GM21723 (cell line): ENCODE results near the gene SEPTIN8.
A peak's percentile ranks its signal among the peaks of the same experiment; 100 is the strongest.

ENCODE experiments used
- ATAC-seq: cut with Tn5 transposase; IDR thresholded peaks from one replicate; pipeline ENCODE4 v1.9.1; 2021; ENCODE audit warnings: mild to moderate bottlenecking, moderate library complexity; ENCODE audit not compliant: unreplicated experiment

Gene SEPTIN8

GRCh38 chr5:132785365-132785764 lies 8.3 kb upstream of the SEPTIN8 start:
- no peak for ATAC-seq

DNA sequence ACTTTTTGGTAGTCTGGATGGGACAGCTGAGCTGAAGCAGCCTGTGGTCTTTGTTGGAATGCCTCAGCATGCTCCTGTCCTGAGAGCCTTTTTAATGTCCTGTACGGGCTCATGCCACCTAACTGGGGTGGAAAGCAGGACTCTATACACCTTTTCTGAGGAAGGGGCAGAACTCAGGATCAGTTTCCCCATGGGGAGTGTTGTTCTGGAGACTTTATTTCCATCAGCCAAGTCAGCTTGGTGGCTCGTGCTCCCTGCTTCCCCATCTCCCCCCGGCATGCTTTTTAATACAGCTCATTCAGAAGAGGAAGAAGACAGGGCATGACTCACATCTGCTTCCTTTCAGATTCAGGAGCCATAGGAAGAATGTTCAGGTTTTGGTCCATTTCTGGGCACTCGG lies 5.1 kb upstream of the SEPTIN8 start:
- ATAC-seq = no peak

- no peak for ATAC-seq
Observed at GRCh38 chr5:132781029-132781428, 4.0 kb upstream of the SEPTIN8 start.

GRCh38 chr5:132780577-132780976 lies 3.5 kb upstream of the SEPTIN8 start:
- no peak for ATAC-seq

DNA sequence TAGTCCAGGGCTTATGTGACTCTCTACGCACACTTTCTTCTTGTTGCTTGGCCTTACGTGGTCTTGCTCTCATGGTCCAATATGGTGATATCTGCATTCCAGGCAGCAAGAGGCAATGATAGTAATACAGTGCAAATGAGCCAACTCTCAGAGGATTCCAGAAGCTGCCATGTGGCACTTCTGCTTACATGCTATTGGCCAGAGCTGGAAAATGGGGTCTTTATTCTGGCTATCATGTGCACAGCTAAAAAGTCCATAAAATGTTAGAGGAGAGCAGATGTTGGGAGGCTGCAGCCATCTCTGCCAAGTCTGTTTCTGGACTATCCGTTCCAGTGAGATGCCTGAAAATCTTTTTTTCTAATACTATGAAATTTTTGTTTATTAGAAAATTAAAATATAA lies 2.9 kb upstream of the SEPTIN8 start:
- no peak for ATAC-seq

- no peak for ATAC-seq
Observed at GRCh38 chr5:132778856-132779255, 1.8 kb upstream of the SEPTIN8 start.

DNA sequence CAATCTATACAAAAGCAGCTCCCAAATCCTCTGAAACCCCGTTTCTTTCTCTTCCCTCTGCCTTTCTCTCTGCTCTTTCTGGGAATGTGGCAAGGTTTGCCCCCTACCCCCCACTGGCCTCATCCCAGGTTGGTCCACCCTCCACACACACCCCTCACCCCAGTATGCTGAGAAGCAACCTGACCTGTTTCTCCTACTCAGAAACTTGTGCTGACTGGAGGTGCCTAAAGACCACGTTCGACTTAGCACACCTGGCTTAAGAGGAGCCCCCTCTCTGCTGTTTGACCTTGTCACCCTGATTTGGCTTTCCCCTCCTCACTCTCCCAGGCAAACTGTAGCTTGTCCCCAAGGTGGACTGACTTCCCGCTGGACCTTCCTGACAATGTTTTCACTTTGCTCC lies 1.1 kb upstream of the SEPTIN8 start:
- ATAC-seq = no peak

GRCh38 chr5:132776938-132777208 lies 166 bp downstream of the SEPTIN8 start:
- no peak for ATAC-seq

DNA sequence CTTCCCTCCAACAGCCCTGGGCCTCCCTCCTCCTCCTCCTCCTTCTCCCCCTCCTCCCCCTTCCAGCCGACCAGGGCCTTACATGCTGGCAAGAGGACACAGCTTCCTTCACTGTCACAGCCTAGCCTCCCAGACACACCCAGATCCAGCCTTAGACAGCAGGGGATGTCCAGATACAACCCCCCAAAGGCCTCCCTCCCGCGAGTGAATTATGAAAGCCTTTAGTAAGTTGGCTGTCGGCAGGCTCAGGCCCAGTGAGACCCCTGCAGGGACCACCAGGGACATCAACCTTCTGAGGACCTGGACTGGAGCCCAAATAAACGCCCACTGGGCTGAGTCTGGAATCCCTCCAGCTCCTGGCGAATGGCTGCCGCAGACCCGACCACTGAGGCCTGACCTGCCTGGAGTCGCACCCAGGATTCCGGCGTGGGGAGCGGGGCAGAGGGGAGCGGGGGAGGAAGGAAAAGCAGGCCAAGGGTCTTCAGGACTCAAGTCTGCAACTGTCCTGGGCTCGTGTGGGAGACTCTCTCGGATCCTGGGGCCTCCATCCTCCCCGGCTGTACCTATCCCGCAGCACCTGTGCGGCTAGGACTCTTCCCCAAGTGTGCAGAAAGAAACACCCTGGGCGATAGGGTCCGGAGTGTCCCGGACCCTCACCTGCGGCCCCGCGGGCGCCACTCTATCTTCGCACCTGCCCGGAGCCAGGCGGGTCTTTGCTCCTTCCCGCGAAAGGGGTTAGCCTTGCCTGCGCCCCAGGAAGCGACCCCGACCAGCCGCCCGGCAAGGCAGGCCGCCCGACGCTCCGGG lies 705 bp downstream of the SEPTIN8 start:
- peak; percentile 21 for ATAC-seq

DNA sequence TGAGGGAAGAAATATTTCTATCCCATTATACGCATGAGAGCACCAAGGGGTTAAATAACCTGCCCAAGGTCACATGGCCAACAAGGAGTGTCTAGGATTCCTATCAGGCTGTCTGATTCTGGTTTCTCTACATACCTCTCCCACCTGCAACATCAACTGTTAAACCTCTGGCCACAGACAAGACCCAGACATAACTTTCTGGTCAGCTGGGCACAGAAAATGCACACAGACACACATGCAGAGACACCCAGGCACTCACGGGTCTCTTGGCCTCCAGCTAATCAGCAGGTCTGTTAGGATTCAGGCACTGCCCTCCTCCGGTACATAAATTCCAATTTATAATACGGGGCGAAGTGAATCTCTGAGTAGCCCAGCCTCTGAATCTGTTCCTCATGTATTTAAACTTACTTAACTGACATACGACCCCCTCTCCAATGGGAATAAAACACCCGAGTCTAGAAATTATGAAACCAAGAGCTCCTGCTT lies 1.5 kb downstream of the SEPTIN8 start:
- ATAC-seq = no peak

- ATAC-seq = no peak
Observed at GRCh38 chr5:132774896-132775295, 2.1 kb downstream of the SEPTIN8 start.

DNA sequence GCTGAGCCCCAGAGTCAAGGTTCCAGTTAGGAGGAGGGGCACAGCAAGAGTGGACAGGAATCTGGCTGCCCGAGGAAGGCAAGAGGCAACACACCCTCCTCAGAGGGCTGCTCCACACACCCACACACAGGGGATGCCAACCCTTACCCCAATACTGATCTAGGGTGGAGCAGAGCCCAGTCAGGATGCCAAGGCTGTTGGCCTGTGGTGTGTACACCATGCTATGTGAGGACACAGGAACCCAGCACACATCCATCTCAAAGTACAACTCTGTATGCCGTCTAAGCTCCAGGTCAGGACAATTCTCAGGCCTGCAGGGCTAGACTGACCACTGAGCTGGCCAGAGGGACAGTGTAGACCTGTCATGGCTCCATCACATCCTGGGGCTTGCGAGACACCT lies 2.6 kb downstream of the SEPTIN8 start:
- no peak for ATAC-seq

DNA sequence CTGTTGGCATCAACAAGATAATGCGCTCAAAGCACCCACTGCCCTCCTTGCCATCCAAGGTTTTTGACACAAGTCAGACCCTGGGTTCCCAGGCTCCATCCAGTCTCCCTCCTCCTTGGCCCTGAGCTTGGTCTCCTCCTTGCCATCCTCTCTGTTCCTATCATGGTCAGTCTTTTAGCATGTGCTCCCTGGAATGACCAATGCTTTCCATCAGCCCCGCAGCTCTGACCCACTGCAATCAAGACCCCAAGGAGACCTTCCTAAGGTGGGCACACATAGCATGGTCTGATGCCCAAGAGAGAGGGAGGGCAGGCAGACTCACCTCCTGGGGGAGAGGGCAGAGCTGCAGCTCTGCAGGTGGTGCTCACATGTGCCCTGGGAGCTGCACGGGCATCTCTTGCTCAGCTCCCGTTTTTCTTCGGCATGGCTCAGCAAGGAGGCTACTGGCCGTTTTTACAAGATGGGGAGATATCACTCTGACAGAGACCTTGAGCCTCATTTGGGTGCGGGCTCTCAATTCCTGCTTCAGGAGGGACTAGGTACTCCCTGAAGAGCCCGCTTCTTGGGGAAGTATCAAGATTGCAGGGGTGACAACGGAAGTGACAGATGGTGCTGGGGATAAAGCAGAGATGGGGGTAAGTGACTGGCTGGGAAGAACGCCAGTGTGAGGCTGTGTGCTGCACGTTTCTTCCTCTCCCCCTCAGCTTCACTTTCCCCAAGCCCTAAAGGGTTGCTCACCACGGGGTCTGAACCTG lies 3.3 kb downstream of the SEPTIN8 start:
- ATAC-seq = no peak

DNA sequence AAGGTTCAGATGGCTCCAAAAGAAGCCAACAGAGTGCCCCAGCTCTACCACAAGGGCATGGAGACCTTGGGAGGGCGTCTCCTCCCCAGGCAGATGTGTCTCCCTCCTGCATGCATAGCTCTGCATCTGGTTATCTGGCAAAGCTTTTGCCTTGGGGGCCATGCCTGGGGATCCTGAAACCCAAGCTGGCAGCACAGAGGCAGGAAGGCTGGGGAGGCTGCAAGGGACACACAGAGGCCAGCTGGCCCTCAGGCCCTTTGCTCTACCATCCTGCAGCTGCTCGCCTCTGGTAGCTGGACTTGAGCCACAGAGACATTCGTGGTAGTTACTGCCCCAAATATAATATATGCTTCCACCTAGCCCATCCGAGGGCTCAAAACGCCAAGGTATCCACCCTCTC lies 3.9 kb downstream of the SEPTIN8 start:
- no peak for ATAC-seq

- ATAC-seq = no peak
Observed at GRCh38 chr5:132772291-132773070, 4.6 kb downstream of the SEPTIN8 start.

- ATAC-seq = no peak
Observed at GRCh38 chr5:132771503-132771998, 5.5 kb downstream of the SEPTIN8 start.

DNA sequence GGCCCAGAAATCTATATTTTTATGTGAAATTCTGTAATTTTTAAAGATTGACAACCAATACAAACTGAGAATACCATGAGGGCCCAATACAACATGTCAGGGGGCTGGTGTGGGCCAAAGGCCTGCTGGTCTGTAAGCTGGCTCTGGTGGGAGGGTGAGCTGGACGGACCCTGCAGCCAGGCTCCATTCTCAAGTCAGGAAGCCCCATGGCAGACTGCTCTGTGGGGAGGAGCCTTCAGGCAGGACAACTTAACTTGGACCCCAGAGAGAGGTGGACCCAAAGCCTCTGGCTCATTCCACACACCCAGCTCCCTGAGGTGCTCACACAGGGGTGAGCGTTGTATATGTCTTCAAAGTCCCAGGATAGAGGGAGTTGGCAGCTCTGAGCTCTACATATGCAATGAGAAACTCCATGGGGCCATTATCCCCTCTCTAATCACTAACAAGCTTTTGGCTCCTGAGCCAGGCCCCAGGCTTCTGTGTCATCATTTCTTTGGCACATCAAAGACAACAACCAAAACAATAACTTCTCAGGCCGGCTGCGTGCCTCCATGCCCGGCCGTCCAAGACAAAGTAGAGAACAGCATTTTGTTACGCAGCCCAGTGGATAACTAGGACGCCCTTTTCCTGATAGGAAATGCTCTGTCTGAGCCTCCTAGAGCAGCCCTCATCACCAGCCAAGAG lies 6.4 kb downstream of the SEPTIN8 start:
- no peak for ATAC-seq

DNA sequence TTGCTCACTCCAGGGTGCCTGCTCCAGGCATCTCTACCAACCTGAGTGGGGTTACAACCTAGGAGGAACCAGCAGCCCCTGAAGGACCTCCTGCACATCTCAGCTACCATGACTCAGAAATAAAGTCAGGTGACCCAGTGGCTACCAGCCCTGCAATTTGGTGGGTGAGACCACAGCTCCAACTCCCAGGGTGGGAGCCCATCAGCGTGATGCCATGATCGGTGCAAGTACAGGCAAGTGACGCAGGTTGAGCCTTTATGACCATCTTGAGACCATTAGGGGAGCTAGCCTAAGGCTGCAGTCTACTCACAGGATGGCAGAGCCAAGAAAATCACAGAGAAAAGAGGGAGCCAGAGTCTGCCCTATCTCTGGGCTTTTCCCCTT lies 8.6 kb downstream of the SEPTIN8 start:
- ATAC-seq = no peak

DNA sequence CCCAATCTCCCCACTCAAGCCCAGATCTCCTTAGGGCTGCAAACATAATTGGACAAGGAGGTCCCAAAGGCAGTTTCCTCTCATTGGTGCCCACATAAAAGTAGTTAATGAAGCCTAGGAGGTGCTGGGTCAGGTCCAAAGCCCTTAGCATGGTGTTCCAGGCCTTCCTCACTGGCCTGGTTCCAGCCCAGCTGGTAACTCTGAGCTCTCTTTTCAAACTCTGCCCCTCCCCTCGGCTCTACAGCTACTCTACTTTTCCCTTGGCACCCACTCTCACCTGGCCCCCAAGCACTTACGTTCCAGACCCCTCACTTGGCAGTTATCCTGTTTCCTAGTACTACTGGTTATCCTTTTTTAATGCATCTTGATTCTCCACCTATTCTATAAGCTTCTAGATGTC lies 9.9 kb downstream of the SEPTIN8 start:
- no peak for ATAC-seq

DNA sequence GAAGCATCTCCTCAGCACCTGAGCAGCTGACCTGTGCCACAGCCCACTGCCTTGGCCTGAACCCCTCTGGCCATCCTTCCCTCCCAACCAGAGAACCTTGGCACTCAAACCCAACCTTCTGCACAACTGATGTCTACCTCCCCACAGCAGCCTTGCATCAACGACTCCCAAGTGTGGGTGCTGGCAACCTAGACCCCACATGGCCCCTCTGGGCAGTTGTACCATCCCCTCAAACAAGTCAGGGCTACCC lies 10.3 kb downstream of the SEPTIN8 start:
- no peak for ATAC-seq
